Activated B cell treated with CpG ODN at 0.5 μM for 24 hours (primary cell): ENCODE measurements around the gene RAB20. TPM values are rescaled to one million over a fixed set of nuclear protein-coding genes. Genes with fewer than 3 reads are reported as not detected.
"Not testable (repeated sequence)": the region's sequence is repeated elsewhere in the genome, so short reads cannot be mapped to it uniquely, and the experiment has no call there.

ENCODE experiments used
- ATAC-seq: fragments of 200-7000 bp; cut with Tn5 transposase; one replicate; pipeline ENCODE4 v1.10.0; 2021; ENCODE audit warnings: low read depth, mild to moderate bottlenecking, moderate library complexity
- CTCF ChIA-PET: fragments of 350-600 bp; sonication (Branson Sonifier 250); formaldehyde crosslinking; loops from one replicate; lab custom pipeline; 2021; ENCODE audit warnings: antibody characterized with exemption; lab: Charles Lee
- POLR2A ChIA-PET: fragments of 350-600 bp; sonication (Branson Sonifier 250); formaldehyde crosslinking; loops from one replicate; lab custom pipeline; 2021; ENCODE audit warnings: antibody characterized with exemption; lab: Charles Lee
- DNase-seq: peaks from one replicate; pipeline ENCODE4 v3.0.0; 2022
- H3K27ac Mint-ChIP-seq: one replicate; pipeline ENCODE4 v1.8.0; 2020; ENCODE audit warnings: mixed read lengths
- H3K27me3 Mint-ChIP-seq: one replicate; pipeline ENCODE4 v1.8.0; 2021; ENCODE audit warnings: mixed read lengths
- H3K36me3 Mint-ChIP-seq: one replicate; pipeline ENCODE4 v1.8.0; 2021; ENCODE audit warnings: low read depth, mixed read lengths
- H3K4me1 Mint-ChIP-seq: one replicate; pipeline ENCODE4 v1.8.0; 2021; ENCODE audit warnings: mixed read lengths
- H3K4me3 Mint-ChIP-seq: one replicate; pipeline ENCODE4 v1.8.0; 2020; ENCODE audit warnings: mild to moderate bottlenecking, mixed read lengths
- H3K9me3 Mint-ChIP-seq: one replicate; pipeline ENCODE4 v1.8.0; 2020; ENCODE audit warnings: mixed read lengths
- intact Hi-C: fragments of 100-400 bp; cut with micrococcal nuclease; formaldehyde crosslinking; loops from one replicate; pipeline ENCODE4 v1.15.1; 2024
- total RNA-seq: library from RNA; stranded (reverse); gene quantifications from 2 replicates; pipeline ENCODE4 v1.2.3, GENCODE V29; 2022
- TF ChIP-seq, protein P1 (sequence below): fragments of 200-600 bp; IDR thresholded peaks from one replicate; pipeline ENCODE4 v1.8.0; 2022; ENCODE audit warnings: antibody characterized with exemption, mild to moderate bottlenecking

RAB20 gene
- total RNA-seq, 1 donor from 2014 or later = 3.1 TPM

DNA sequence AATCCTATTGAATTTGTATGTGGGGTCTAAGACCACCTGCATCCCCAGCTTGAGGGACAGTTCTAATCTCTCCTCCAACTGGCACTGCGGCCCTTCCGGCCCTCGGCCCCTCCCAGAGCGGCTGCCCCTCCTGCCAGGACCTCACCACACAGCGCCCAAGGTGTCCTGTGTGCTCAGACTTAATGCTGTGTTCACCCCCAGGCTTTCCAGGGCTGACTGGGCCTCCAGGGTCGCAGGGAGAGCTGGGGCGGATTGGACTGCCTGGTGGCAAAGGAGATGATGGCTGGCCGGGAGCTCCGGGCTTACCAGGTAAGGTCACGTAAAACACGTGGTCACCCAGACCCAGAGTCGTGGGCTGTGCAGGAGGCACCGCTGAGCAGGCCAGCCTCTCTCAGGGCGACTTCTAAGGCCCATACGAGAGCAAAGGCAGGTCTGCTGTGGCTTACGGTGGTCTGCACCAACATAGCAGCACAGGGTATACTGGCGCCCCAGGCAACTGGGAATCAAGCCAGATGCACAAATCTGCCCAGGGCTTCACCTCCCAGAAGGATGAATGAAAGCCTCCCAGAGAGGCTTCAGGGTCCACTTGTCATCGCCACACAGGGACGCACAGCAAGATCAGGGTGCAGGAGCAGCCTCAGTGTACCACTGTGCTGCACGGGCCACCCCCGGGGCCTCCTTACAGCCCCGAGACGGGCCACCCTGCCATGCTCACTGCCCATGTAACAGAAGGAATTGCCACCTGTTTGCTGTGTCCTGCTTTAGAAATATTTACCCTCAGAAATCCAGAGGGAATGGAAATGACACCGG is 69.4 kb downstream of the RAB20 start:
- Mint-ChIP-seq H3K4me1 (no peaks in the 10 kb centered on the region), H3K4me3 (no peak overlapping the region), H3K27ac (no peak overlapping the region), H3K36me3 (no peaks in the 10 kb centered on the region), H3K27me3 (no peaks in the 10 kb centered on the region), H3K9me3 (no peaks in the 10 kb centered on the region)
- DNase-seq = no peak
- TF ChIP-seq, protein P1, sequence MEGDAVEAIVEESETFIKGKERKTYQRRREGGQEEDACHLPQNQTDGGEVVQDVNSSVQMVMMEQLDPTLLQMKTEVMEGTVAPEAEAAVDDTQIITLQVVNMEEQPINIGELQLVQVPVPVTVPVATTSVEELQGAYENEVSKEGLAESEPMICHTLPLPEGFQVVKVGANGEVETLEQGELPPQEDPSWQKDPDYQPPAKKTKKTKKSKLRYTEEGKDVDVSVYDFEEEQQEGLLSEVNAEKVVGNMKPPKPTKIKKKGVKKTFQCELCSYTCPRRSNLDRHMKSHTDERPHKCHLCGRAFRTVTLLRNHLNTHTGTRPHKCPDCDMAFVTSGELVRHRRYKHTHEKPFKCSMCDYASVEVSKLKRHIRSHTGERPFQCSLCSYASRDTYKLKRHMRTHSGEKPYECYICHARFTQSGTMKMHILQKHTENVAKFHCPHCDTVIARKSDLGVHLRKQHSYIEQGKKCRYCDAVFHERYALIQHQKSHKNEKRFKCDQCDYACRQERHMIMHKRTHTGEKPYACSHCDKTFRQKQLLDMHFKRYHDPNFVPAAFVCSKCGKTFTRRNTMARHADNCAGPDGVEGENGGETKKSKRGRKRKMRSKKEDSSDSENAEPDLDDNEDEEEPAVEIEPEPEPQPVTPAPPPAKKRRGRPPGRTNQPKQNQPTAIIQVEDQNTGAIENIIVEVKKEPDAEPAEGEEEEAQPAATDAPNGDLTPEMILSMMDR = no peak
- ChIA-PET CTCF (no interaction called here), POLR2A (no interaction called here)
- ATAC-seq = no peak
- intact Hi-C loops = no loop called here

DNA sequence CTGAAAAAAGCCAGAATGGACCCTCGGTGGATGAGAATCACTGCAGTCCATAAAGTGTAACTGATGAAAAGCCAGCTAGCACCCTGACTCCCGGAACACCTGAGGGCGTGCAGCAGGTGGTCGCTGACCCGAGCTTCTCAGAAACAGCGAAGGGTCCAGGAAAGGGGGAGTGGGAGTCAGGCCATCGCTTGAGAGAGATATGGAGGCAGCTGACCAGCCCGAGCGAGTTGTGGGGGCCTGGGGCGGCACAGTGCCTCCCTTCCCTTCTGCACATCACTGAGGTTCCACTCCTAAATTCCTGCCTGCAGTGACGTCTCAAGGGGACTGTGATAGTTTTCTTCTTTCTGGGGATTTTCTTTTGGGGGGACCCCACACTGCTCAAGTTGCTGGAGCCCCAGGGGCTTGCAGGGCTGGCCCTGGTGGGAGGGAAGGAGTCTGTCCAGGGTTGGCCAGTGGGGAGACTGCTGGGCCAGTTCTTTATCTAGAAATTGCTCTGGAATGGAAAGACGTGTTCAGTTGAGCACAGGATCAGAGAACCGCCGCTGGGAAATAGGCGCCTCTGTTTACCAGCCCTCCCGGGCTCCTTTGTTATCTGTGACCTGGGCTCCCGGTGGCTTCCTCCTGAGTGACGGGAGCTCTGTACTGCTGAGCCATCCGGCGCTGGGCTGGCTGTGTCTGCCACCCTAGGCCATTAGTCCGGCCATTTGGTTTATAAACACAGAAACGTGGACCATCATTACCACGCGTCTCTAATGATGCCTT is 71.3 kb downstream of the RAB20 start:
- POLR2A ChIA-PET = no interaction called here
- CTCF ChIA-PET = no interaction called here
- H3K27ac Mint-ChIP-seq = no peak overlapping the region
- ATAC-seq (no peak), DNase-seq (no peak)
- TF ChIP-seq, protein P1 = no peak
- H3K27me3 Mint-ChIP-seq = no peaks in the 10 kb centered on the region
- no peak overlapping the region for H3K4me3 Mint-ChIP-seq
- H3K36me3 Mint-ChIP-seq = no peaks in the 10 kb centered on the region
- H3K9me3 Mint-ChIP-seq = no peaks in the 10 kb centered on the region
- no peaks in the 10 kb centered on the region for H3K4me1 Mint-ChIP-seq
- intact Hi-C loops = no loop called here

DNA sequence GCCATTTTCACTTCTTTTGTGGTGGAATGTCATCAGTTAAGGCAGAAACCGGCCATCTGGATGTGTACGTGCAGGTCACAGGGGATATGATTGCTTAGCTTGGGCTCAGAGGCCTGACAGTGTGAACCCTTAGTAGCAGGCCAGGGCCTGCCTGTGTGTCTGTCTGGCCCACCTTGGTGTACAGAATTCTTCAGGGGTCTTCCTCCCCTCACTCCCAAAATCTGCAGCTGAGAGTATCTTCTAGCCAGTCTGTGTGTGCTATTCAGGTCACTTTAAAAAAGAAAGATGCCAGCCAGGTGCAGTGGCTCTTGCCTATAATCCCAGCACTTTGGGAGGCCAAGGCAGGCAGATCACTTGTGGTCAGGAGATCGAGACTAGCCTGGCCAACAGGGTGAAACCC is 74.6 kb downstream of the RAB20 start:
- H3K9me3 Mint-ChIP-seq, H3K27ac Mint-ChIP-seq, ATAC-seq, DNase-seq, H3K4me1 Mint-ChIP-seq, intact Hi-C loops, CTCF ChIA-PET, H3K4me3 Mint-ChIP-seq, POLR2A ChIA-PET, H3K36me3 Mint-ChIP-seq, H3K27me3 Mint-ChIP-seq: not testable (repeated sequence)

DNA sequence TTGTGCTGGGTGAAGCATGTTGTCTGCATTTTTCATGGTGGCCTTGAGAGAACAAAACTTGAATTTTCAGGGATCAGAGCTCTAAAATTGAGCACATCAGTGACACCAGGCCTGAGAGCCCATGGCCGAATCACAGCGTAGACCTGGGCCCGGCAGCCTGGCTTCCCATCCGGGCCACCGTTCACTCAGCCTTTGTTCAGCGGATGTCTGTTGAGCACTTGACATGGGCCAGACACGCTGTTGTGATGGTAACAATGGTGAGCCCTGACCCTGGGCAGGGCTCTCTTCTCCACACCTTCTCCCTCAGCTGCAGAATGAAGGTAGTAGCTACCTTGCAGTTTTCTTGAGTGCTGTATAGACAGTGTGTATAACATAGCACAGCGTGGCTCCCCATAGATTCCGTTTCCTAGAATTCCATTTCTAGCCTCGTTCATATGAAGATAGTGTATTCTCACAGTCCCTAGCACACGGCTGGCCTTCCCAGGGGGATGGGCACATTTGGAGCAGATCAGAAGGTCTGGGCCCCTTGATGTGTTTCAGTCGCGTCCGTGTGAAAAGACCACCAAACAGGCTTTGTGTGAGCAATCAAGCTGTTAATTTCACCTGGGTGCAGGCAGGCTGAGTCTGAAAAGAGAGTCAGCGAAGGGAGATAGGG is 75.3 kb downstream of the RAB20 start:
- POLR2A ChIA-PET = no interaction called here
- H3K4me1 Mint-ChIP-seq = no peaks in the 10 kb centered on the region
- peaks cover 2% of the 10 kb centered on the region for H3K27me3 Mint-ChIP-seq
- H3K27ac Mint-ChIP-seq = no peak overlapping the region
- CTCF ChIA-PET = no interaction called here
- intact Hi-C loops = no loop called here
- no peaks in the 10 kb centered on the region for H3K36me3 Mint-ChIP-seq
- no peak overlapping the region for H3K4me3 Mint-ChIP-seq
- TF ChIP-seq, protein P1 = no peak
- DNase-seq = no peak
- H3K9me3 Mint-ChIP-seq = no peaks in the 10 kb centered on the region
- ATAC-seq = no peak

DNA sequence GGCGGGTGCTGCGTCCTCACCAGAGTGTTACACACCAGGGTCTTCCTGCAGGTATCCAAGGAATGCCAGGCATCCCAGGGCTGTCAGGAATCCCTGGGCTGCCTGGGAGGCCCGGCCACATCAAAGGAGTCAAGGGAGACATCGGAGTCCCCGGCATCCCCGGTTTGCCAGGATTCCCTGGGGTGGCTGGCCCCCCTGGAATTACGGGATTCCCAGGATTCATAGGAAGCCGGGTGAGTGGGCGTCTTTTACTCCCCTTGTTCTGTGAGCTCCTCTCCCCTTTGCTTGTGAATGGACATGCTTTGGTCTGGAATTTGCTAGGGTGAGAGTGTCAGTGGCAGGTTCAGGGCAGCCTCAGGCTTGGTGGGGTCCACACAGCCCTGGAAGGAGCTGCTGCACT is 75.9 kb downstream of the RAB20 start:
- DNase-seq = no peak
- CTCF ChIA-PET = interaction anchor here (0.6 kb wide), 1 partner anchor 30 kb away, joined by 3 read pairs; no protein-coding TSS in a partner anchor

More for the DNA sequence above, 75.9 kb downstream of the RAB20 start:
- no peak for ATAC-seq
- Mint-ChIP-seq H3K4me1 (no peaks in the 10 kb centered on the region), H3K4me3 (no peak overlapping the region), H3K9me3 (no peaks in the 10 kb centered on the region), H3K36me3 (no peaks in the 10 kb centered on the region), H3K27ac (no peak overlapping the region), H3K27me3 (peaks cover 2% of the 10 kb centered on the region)
- POLR2A ChIA-PET = no interaction called here
- TF ChIP-seq, protein P1 = no peak
- intact Hi-C loops = no loop called here
